Caco-2 (cell line): ENCODE data around the gene PLA2G2D. TPM values are rescaled to one million over a fixed set of nuclear protein-coding genes. Genes with fewer than 3 reads are reported as not detected.

Experiments used
- BruUV-seq: library from RNA; stranded (reverse); fragments of 400-500 nt; replicated peaks from 2 replicates; lab custom pipeline; 2021; lab: Mats Ljungman, UMichigan
- CTCF ChIA-PET: fragments of 300-600 bp; sonication (Branson Sonifier 250); formaldehyde crosslinking; loops from one replicate; lab custom pipeline; 2022; ENCODE audit warnings: antibody characterized with exemption; lab: Charles Lee
- POLR2A ChIA-PET: fragments of 300-600 bp; sonication (Branson Sonifier 250); formaldehyde crosslinking; loops from one replicate; lab custom pipeline; 2022; ENCODE audit warnings: antibody characterized with exemption; lab: Charles Lee
- DNase-seq, 2 experiments: peaks; one replicate each; pipeline versions ENCODE4 v3.0.0 to v3.0.0-alpha.2; 2020 to 2022
- H3K27me3 ChIP-seq: replicated peaks from 2 replicates; pipeline ENCODE4 v1.6.0; 2011; ENCODE audit warnings: low read length; ENCODE audit not compliant: control insufficient read depth, insufficient read depth
- H3K36me3 ChIP-seq: 2 replicates; pipeline ENCODE4 v1.5.1; 2011; ENCODE audit warnings: low read length; ENCODE audit not compliant: control insufficient read depth, insufficient read depth
- H3K4me1 ChIP-seq: fragments of 250-450 bp; sonication (Bioruptor Pico); 2 replicates; pipeline ENCODE4 v1.5.1; 2020; ENCODE audit warnings: mild to moderate bottlenecking
- H3K4me3 ChIP-seq: 2 replicates; pipeline ENCODE4 v1.5.1; 2011; ENCODE audit warnings: low read depth, mild to moderate bottlenecking, control low read depth, low read length
- H3K9me3 ChIP-seq: fragments of 250-450 bp; sonication (Bioruptor Pico); 2 replicates; pipeline ENCODE4 v1.5.1; 2020; ENCODE audit warnings: mild to moderate bottlenecking, moderate library complexity
- H3K27ac Mint-ChIP-seq: one replicate; pipeline ENCODE4 v1.8.0; 2022; ENCODE audit warnings: mixed read lengths; ENCODE audit not compliant: unreplicated experiment
- H3K27me3 Mint-ChIP-seq: one replicate; pipeline ENCODE4 v1.8.0; 2022; ENCODE audit warnings: mixed read lengths; ENCODE audit not compliant: insufficient read depth, unreplicated experiment
- H3K36me3 Mint-ChIP-seq: one replicate; pipeline ENCODE4 v1.8.0; 2022; ENCODE audit warnings: mild to moderate bottlenecking, mixed read lengths; ENCODE audit not compliant: insufficient read depth, unreplicated experiment
- H3K4me1 Mint-ChIP-seq: one replicate; pipeline ENCODE4 v1.8.0; 2022; ENCODE audit warnings: low read depth, mixed read lengths; ENCODE audit not compliant: unreplicated experiment
- H3K4me3 Mint-ChIP-seq: one replicate; pipeline ENCODE4 v1.8.0; 2022; ENCODE audit warnings: mild to moderate bottlenecking, moderate library complexity, mixed read lengths; ENCODE audit not compliant: unreplicated experiment
- H3K9me3 Mint-ChIP-seq: one replicate; pipeline ENCODE4 v1.8.0; 2022; ENCODE audit warnings: mixed read lengths; ENCODE audit not compliant: unreplicated experiment
- intact Hi-C: fragments of 100-400 bp; cut with micrococcal nuclease; formaldehyde crosslinking; loops from one replicate; pipeline ENCODE4 v1.10.0; 2022; ENCODE audit not compliant: unreplicated experiment
- total RNA-seq: library from RNA; stranded (reverse); gene quantifications from 2 replicates; pipeline ENCODE4 v1.2.3, GENCODE V29; 2022
- TF ChIP-seq, protein P1 (sequence below), 2 experiments: fragments of 200-600 bp in 1 of 2; IDR thresholded peaks; 1 replicate in 1 of 2; 2 replicates in 1 of 2; pipeline versions ENCODE4 v1.5.1 to v1.8.0; 2011 to 2022; ENCODE audit warnings: antibody characterized with exemption in 1 of 2, control low read depth in 1 of 2, inconsistent platforms in 1 of 2, low read depth in 1 of 2, low read length in 1 of 2, mild to moderate bottlenecking in 1 of 2, moderate library complexity in 1 of 2; ENCODE audit not compliant: insufficient read depth in 1 of 2, severe bottlenecking in 1 of 2, unreplicated experiment in 1 of 2

PLA2G2D gene
- total RNA-seq, 1 experiment from 2014 or later = not detected

DNA sequence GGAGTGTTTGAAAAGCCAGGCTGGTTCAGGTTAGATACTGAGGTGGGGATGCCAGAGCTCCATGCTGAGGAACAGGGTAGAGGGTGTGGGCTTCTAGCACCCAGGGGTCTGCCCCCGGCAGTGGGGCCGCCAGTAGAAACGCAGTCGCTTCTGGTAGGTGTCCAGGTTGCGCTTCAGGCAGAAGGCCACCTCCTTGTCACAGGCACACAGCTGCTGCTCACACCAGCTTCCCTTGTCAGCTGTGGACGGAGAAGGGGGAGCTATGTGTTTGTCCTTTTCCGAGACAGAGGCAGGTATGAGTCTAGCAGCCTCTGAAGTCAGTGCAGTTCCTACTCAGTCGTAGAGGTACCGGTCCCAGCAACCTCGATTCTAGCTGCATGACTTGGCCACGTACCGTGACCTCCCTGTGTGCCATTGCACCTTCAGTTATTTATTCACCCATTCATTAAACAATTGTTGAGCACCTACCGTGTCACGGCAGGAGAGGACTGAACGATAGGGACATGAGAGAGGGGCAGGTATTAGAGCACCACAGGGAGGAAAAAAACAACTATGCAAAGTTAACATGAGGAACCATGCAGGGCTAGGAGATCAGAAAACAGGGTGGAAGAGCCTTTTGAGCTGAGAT lies 5.2 kb downstream of the PLA2G2D start:
- Mint-ChIP-seq H3K27ac (no peak overlapping the region), H3K36me3 (no peaks in the 10 kb centered on the region), H3K27me3 (peaks cover 3% of the 10 kb centered on the region), H3K9me3 (no peaks in the 10 kb centered on the region), H3K4me1 (no peaks in the 10 kb centered on the region), H3K4me3 (no peak overlapping the region)
- TF ChIP-seq, protein P1, sequence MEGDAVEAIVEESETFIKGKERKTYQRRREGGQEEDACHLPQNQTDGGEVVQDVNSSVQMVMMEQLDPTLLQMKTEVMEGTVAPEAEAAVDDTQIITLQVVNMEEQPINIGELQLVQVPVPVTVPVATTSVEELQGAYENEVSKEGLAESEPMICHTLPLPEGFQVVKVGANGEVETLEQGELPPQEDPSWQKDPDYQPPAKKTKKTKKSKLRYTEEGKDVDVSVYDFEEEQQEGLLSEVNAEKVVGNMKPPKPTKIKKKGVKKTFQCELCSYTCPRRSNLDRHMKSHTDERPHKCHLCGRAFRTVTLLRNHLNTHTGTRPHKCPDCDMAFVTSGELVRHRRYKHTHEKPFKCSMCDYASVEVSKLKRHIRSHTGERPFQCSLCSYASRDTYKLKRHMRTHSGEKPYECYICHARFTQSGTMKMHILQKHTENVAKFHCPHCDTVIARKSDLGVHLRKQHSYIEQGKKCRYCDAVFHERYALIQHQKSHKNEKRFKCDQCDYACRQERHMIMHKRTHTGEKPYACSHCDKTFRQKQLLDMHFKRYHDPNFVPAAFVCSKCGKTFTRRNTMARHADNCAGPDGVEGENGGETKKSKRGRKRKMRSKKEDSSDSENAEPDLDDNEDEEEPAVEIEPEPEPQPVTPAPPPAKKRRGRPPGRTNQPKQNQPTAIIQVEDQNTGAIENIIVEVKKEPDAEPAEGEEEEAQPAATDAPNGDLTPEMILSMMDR (IDR thresholded peaks at IDR 0.05; ENCODE audit: insufficient read depth in 1 of 2, low read depth in 1 of 2, low read length in 1 of 2, severe bottlenecking in 1 of 2, unreplicated experiment in 1 of 2) = no peak
- POLR2A ChIA-PET = no interaction called here
- Histone ChIP-seq H3K4me3 (no peak overlapping the region), H3K36me3 (no peaks in the 10 kb centered on the region), H3K27me3 (no peaks in the 10 kb centered on the region), H3K9me3 (no peaks in the 10 kb centered on the region), H3K4me1 (no peaks in the 10 kb centered on the region)
- intact Hi-C loops = no loop called here
- CTCF ChIA-PET = no interaction called here
- no peak for DNase-seq
- no TSS peak for BruUV-seq

DNA sequence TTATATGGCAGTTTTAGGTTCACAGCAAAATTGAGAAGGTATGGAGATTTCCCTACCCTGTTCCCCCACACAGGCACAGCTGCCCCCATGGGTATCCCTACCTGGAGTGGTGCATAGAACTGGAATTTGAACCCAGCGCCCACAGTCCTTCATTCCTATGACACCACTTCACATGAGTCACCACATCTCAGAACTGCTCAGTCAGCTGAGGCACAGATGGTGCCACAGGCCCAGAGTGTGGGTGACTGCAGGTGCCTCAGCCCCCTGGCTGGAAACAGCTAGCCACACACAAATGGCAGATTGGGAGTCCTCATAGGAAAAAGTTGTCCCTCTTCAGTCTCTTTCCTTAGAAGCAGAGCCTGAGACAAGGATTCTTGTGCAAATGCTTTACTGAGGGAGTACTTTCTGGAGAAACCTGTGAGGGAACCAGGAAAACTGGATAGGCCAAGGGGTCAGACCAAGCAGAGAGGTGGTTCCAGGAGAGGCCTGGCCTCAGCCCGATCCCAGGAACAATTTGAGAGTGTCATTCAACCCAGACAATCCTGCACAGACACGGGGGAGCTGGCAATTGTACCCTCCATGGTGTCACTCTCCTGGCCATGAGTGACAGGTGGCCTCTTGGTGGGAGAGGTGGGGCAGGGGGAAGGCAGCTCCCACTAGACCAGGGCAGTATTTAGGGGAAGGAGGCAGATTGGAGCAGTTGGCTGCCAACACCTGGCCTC lies 6.9 kb downstream of the PLA2G2D start:
- TF ChIP-seq, protein P1 (IDR thresholded peaks at IDR 0.05; ENCODE audit: insufficient read depth in 1 of 2, low read depth in 1 of 2, low read length in 1 of 2, severe bottlenecking in 1 of 2, unreplicated experiment in 1 of 2) = no peak
- CTCF ChIA-PET = no interaction called here
- POLR2A ChIA-PET = no interaction called here
- H3K36me3 Mint-ChIP-seq = no peaks in the 10 kb centered on the region
- Histone ChIP-seq H3K36me3 (no peaks in the 10 kb centered on the region), H3K27me3 (no peaks in the 10 kb centered on the region), H3K9me3 (no peaks in the 10 kb centered on the region), H3K4me1 (no peaks in the 10 kb centered on the region), H3K4me3 (no peak overlapping the region)
- peaks cover 3% of the 10 kb centered on the region for H3K27me3 Mint-ChIP-seq
- H3K4me3 Mint-ChIP-seq = no peak overlapping the region
- no peak for DNase-seq
- H3K9me3 Mint-ChIP-seq = no peaks in the 10 kb centered on the region
- intact Hi-C loops = no loop called here
- no peak overlapping the region for H3K27ac Mint-ChIP-seq
- BruUV-seq = no TSS peak
- H3K4me1 Mint-ChIP-seq = no peaks in the 10 kb centered on the region

DNA sequence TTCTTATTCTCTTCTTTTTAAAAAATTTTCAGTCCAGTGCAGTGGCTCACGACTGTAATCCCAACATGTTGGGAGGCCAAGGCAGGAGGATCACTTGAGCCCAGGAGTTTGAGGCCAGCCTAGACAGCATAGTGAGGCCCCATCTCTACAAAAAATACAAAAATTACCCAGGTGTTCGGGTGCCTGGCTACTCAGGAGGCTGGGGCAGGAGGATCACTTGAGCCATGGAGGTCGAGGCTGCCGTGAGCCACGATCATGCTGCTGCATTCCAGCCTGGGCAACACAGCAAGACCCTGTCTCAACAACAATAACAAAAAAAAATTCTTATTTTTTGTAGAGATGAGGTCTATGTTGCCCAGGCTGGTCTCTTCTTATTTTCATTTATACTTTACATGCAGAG lies 7.9 kb downstream of the PLA2G2D start:
- Mint-ChIP-seq H3K4me3 (no peak overlapping the region), H3K9me3 (peaks cover 5% of the 10 kb centered on the region), H3K4me1 (no peaks in the 10 kb centered on the region), H3K27ac (no peak overlapping the region), H3K27me3 (no peaks in the 10 kb centered on the region), H3K36me3 (no peaks in the 10 kb centered on the region)
- BruUV-seq = no TSS peak
- H3K4me3 ChIP-seq = no peak overlapping the region
- H3K36me3 ChIP-seq = no peaks in the 10 kb centered on the region
- intact Hi-C loops = no loop called here
- TF ChIP-seq, protein P1 (IDR thresholded peaks at IDR 0.05; ENCODE audit: insufficient read depth in 1 of 2, low read depth in 1 of 2, low read length in 1 of 2, severe bottlenecking in 1 of 2, unreplicated experiment in 1 of 2) = no peak
- CTCF ChIA-PET = no interaction called here
- H3K27me3 ChIP-seq = no peaks in the 10 kb centered on the region
- POLR2A ChIA-PET = no interaction called here
- no peaks in the 10 kb centered on the region for H3K9me3 ChIP-seq
- H3K4me1 ChIP-seq = no peaks in the 10 kb centered on the region
- no peak for DNase-seq
